Measurements from ENCODE around the gene ZBTB7B. TPM values are rescaled to one million over a fixed set of nuclear protein-coding genes. Genes with fewer than 3 reads are reported as not detected.

The ZBTB7B gene
- total and polyA plus RNA-seq, 9 of the 15 experiments (the other 6 are each of a cell fraction or from before 2014, with no cell fraction given) = 0.04 to 46.5 (median 15.2) TPM

DNA sequence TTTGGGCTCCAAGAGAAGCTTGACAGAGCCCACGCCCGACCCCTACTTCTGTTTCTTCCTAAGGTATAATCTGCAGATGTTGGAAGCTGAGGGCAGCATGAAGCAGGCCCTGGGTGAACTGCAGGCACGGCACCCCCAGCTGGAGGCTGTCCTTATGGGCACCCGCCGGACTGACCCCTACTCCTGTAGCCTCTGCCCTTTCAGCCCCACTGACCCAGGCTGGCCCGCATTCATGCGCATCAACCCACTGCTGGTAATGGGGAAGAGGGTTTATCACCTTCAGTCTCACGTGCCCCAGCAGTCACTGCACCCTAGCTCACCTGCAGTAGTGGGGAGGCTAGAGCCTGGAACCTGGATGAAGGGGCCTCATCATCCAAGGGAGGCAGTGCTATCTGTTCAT lies 12.3 kb upstream of the ZBTB7B start:
- Histone ChIP-seq H4K20me1 (replicated peaks; ENCODE audit: control insufficient read depth, insufficient read depth, low read length) (no peaks in the 10 kb centered on the region; the same call in 1 of the 2 replicates), H3K4me1 (replicated peaks in 1 of 2; ENCODE audit: control insufficient read depth in 2 of 2, insufficient read depth in 2 of 2, low read length in 2 of 2) (peaks cover 28 to 47% of the 10 kb centered on the region in 2 experiments), H3K27ac (ENCODE audit: extremely low read depth, low read depth, low read length) (no peak overlapping the region; the same call in 2 of the 3 replicates), H3K79me2 (ENCODE audit: control insufficient read depth, insufficient read depth, low read length) (peaks cover 41% of the 10 kb centered on the region), H3K36me3 (ENCODE audit: control insufficient read depth, insufficient read depth, low read length) (peaks cover 58% of the 10 kb centered on the region), H3K9me3 (replicated peaks; ENCODE audit: control insufficient read depth, insufficient read depth, low read depth, low read length) (no peaks in the 10 kb centered on the region), H3K9ac (ENCODE audit: insufficient read depth in 1 of 2, low read depth in 2 of 2, low read length in 2 of 2) (peak overlapping the region in 1 of 2 experiments; percentile 59; a peak in 1 of 4 replicates), H3K27me3 (ENCODE audit: control insufficient read depth in 2 of 2, insufficient read depth in 2 of 2, low read length in 2 of 2) (no peaks in the 10 kb centered on the region), H3K4me2 (ENCODE audit: insufficient read depth, low read length) (no peak overlapping the region), H2AFZ (ENCODE audit: low read depth, low read length) (no peak overlapping the region), H3K9me1 (ENCODE audit: control insufficient read depth, insufficient read depth, low read length) (peaks cover 6% of the 10 kb centered on the region), H3K4me3 (no peak overlapping the region)
- TF ChIP-seq POLR2G (IDR thresholded peaks at IDR 0.05; ENCODE audit: low read depth, low read length) = peak; percentile 41; the same call in 1 of the 2 replicates
- TF ChIP-seq, protein P1, sequence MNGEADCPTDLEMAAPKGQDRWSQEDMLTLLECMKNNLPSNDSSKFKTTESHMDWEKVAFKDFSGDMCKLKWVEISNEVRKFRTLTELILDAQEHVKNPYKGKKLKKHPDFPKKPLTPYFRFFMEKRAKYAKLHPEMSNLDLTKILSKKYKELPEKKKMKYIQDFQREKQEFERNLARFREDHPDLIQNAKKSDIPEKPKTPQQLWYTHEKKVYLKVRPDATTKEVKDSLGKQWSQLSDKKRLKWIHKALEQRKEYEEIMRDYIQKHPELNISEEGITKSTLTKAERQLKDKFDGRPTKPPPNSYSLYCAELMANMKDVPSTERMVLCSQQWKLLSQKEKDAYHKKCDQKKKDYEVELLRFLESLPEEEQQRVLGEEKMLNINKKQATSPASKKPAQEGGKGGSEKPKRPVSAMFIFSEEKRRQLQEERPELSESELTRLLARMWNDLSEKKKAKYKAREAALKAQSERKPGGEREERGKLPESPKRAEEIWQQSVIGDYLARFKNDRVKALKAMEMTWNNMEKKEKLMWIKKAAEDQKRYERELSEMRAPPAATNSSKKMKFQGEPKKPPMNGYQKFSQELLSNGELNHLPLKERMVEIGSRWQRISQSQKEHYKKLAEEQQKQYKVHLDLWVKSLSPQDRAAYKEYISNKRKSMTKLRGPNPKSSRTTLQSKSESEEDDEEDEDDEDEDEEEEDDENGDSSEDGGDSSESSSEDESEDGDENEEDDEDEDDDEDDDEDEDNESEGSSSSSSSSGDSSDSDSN (IDR thresholded peaks at IDR 0.05; ENCODE audit: borderline replicate concordance in 1 of 2, low read depth in 2 of 2, low read length in 2 of 2) = no peak
- POLR2A ChIA-PET = interaction anchor here (0.7 to 2.8 kb wide), 3 partner anchors 9 to 14 kb away, joined by 4 to 21 read pairs (median 4); no protein-coding TSS in a partner anchor
- 94% methylated on average over 8 of the region's 8 CpGs for WGBS (ENCODE audit: insufficient coverage, low coverage, missing lambda C conversion rate)
- ATAC-seq (no peak), DNase-seq (ENCODE audit: extremely low read depth in 1 of 4, low spot score in 3 of 4) (no peak), FAIRE-seq (no peak)
- BruUV-seq (replicated peaks) = no TSS peak
- in situ Hi-C loops (cut with MboI) = no loop called here
- intact Hi-C loops (cut with micrococcal nuclease) = no loop called here
- CTCF ChIA-PET (ENCODE audit: low intra/inter-chr PET ratio) = no interaction called here

All from K562 (cell line).